Fibroblast of lung (primary cell): Measurements from ENCODE around the gene NCKAP5. TPM values are rescaled to one million over a fixed set of nuclear protein-coding genes. Genes with fewer than 3 reads are reported as not detected.

Source experiments
- DNase-seq, 2 donors: peaks; one replicate each; pipeline versions ENCODE4 v3.0.0 to v3.0.0-alpha.2; 2010; ENCODE audit warnings: low read depth in 2 of 2
- H2AFZ ChIP-seq: 2 replicates; pipeline ENCODE4 v1.5.1; 2012; ENCODE audit warnings: low read length, control low read depth, inconsistent platforms
- H3K27ac ChIP-seq: 2 replicates; pipeline ENCODE4 v1.5.1; 2011; ENCODE audit warnings: low read length, control low read depth; ENCODE audit not compliant: insufficient read depth
- H3K27me3 ChIP-seq: 2 replicates; pipeline ENCODE4 v1.5.1; 2011; ENCODE audit warnings: mild to moderate bottlenecking, low read length; ENCODE audit not compliant: control insufficient read depth, insufficient read depth
- H3K36me3 ChIP-seq: 2 replicates; pipeline ENCODE4 v1.5.1; 2011; ENCODE audit warnings: low read length; ENCODE audit not compliant: control insufficient read depth, insufficient read depth
- H3K4me1 ChIP-seq: 2 replicates; pipeline ENCODE4 v1.5.1; 2011; ENCODE audit warnings: low read length; ENCODE audit not compliant: control insufficient read depth, insufficient read depth; ENCODE audit errors: extremely low read depth
- H3K4me2 ChIP-seq: 2 replicates; pipeline ENCODE4 v1.5.1; 2011; ENCODE audit warnings: low read length, control low read depth; ENCODE audit not compliant: insufficient read depth; ENCODE audit errors: extremely low read depth
- H3K4me3 ChIP-seq, 4 experiments: fragments of 200-600 bp in 1 of 4; sonication (generic) in 1 of 4; replicated peaks in 1 of 4; 2 replicates each; pipeline ENCODE4 v1.5.1; 2011 to 2016; ENCODE audit warnings: low read length in 4 of 4, low read depth in 3 of 4, mild to moderate bottlenecking in 3 of 4, control low read depth in 2 of 4, inconsistent platforms in 1 of 4, mixed read lengths in 1 of 4; ENCODE audit not compliant: insufficient read depth in 1 of 4; ENCODE audit errors: control extremely low read depth in 1 of 4
- H3K79me2 ChIP-seq: 2 replicates; pipeline ENCODE4 v1.5.1; 2012; ENCODE audit warnings: mild to moderate bottlenecking, low read length, inconsistent platforms; ENCODE audit not compliant: control insufficient read depth, insufficient read depth
- H3K9ac ChIP-seq: 2 replicates; pipeline ENCODE4 v1.5.1; 2011; ENCODE audit warnings: mild to moderate bottlenecking, low read length, control low read depth; ENCODE audit not compliant: insufficient read depth
- H3K9me3 ChIP-seq: 2 replicates; pipeline ENCODE4 v1.5.1; 2012; ENCODE audit warnings: low read depth, low read length; ENCODE audit not compliant: control insufficient read depth, insufficient read depth
- H4K20me1 ChIP-seq: 2 replicates; pipeline ENCODE4 v1.5.1; 2011; ENCODE audit warnings: low read length; ENCODE audit not compliant: control insufficient read depth, insufficient read depth; ENCODE audit errors: extremely low read depth
- EZH2 ChIP-seq: IDR thresholded peaks from 2 replicates; pipeline ENCODE4 v1.5.1; 2012; ENCODE audit warnings: low read length, control low read depth, mild to moderate bottlenecking; ENCODE audit errors: missing control alignments
- polyA plus RNA-seq, 2 donors: library from polyadenylated mRNA; depleted of rRNA in 1 of 2; stranded (reverse) in 1 of 2; unstranded in 1 of 2; fragments of >200 nt; gene quantifications; 2 replicates each; pipeline ENCODE4 v1.2.1, GENCODE V29; 2011 to 2012; ENCODE audit warnings: missing spikeins in 1 of 2
- total RNA-seq: library from RNA; depleted of rRNA; stranded (reverse); fragments of >200 nt; gene quantifications from 2 replicates; pipeline ENCODE4 v1.2.1, GENCODE V29; 2014
- TF ChIP-seq, protein P1 (sequence below), 2 donors: IDR thresholded peaks in 1 of 2; conservative IDR thresholded peaks in 1 of 2; 1 replicate in 1 of 2; 2 replicates in 1 of 2; pipeline ENCODE4 v1.5.1; 2011 to 2012; ENCODE audit warnings: low read length in 2 of 2, control low read depth in 1 of 2, inconsistent platforms in 1 of 2, low read depth in 1 of 2, mild to moderate bottlenecking in 1 of 2

The NCKAP5 gene
- total and polyA plus RNA-seq, 2 donors (not counting 1 experiment from before 2014, with no cell fraction given): 2.6 to 6.2 TPM

DNA sequence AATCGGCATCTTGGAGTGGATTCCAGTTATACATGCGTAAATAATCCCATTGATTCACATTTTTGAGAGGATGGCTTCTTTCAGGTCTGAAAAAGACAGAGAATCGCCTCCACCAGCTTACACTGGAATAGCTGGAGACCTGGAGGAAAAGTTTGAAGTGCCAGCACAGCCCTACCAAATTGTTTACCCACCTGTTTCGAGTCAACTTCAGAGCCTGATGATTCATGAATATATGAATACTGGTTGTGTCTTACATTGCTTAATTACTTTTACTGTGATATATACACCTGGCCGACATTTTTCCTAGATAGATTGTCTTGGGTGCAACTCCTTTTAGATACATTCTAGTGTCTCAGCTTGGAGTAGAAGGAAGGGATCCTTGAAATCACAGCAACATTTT lies 335 bp upstream of the NCKAP5 start:
- H3K9me3 ChIP-seq: no peaks in the 10 kb centered on the region
- peak overlapping the region; percentile 87 for H2AFZ ChIP-seq
- no peaks in the 10 kb centered on the region for H4K20me1 ChIP-seq
- H3K4me3 ChIP-seq: peak overlapping the region; percentile 48 to 62 (median 54)
- no peaks in the 10 kb centered on the region for H3K36me3 ChIP-seq
- H3K27me3 ChIP-seq: no peaks in the 10 kb centered on the region
- peak overlapping the region; percentile 91 for H3K4me2 ChIP-seq
- H3K4me1 ChIP-seq: peaks cover 15% of the 10 kb centered on the region
- DNase-seq: no peak
- TF ChIP-seq, protein P1, sequence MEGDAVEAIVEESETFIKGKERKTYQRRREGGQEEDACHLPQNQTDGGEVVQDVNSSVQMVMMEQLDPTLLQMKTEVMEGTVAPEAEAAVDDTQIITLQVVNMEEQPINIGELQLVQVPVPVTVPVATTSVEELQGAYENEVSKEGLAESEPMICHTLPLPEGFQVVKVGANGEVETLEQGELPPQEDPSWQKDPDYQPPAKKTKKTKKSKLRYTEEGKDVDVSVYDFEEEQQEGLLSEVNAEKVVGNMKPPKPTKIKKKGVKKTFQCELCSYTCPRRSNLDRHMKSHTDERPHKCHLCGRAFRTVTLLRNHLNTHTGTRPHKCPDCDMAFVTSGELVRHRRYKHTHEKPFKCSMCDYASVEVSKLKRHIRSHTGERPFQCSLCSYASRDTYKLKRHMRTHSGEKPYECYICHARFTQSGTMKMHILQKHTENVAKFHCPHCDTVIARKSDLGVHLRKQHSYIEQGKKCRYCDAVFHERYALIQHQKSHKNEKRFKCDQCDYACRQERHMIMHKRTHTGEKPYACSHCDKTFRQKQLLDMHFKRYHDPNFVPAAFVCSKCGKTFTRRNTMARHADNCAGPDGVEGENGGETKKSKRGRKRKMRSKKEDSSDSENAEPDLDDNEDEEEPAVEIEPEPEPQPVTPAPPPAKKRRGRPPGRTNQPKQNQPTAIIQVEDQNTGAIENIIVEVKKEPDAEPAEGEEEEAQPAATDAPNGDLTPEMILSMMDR (conservative IDR thresholded peaks at IDR 0.05 in 1 of 2, IDR thresholded peaks at IDR 0.05 in 1 of 2; ENCODE audit: low read depth in 1 of 2, low read length in 2 of 2): no peak
- no peak for TF ChIP-seq EZH2
- peak overlapping the region; percentile 54 for H3K27ac ChIP-seq
- H3K9ac ChIP-seq: no peak overlapping the region
- peaks cover 1% of the 10 kb centered on the region for H3K79me2 ChIP-seq

DNA sequence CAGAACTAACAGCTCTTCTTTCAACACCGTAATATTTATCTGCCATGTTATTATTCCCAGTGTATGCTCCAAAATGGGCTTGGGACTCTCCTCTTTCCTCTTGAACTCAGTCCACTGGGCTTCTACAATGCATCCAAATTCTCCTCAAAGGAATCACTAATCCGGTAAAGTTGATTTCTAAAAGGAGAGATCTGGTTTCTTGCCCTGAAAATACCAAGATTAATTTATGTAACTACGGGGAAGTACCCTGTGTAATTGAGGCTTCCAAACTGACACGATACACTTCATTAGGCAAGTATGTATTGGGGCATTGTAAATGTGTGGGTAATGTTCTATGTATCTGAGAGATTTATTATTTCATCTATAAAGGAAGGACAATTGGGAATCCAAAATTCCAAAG lies 5.7 kb downstream of the NCKAP5 start:
- H3K4me1 ChIP-seq: peaks cover 8% of the 10 kb centered on the region
- no peak for TF ChIP-seq EZH2
- TF ChIP-seq, protein P1 (conservative IDR thresholded peaks at IDR 0.05 in 1 of 2, IDR thresholded peaks at IDR 0.05 in 1 of 2; ENCODE audit: low read depth in 1 of 2, low read length in 2 of 2): no peak
- H3K4me3 ChIP-seq: no peak overlapping the region
- H3K36me3 ChIP-seq: no peaks in the 10 kb centered on the region
- DNase-seq: peak in 1 of 2 donors; percentile 44
- no peak overlapping the region for H3K27ac ChIP-seq
- no peak overlapping the region for H3K4me2 ChIP-seq
- no peaks in the 10 kb centered on the region for H4K20me1 ChIP-seq
- no peak overlapping the region for H2AFZ ChIP-seq
- H3K9ac ChIP-seq: no peak overlapping the region
- no peaks in the 10 kb centered on the region for H3K27me3 ChIP-seq
- no peaks in the 10 kb centered on the region for H3K9me3 ChIP-seq
- H3K79me2 ChIP-seq: peaks cover 1% of the 10 kb centered on the region

DNA sequence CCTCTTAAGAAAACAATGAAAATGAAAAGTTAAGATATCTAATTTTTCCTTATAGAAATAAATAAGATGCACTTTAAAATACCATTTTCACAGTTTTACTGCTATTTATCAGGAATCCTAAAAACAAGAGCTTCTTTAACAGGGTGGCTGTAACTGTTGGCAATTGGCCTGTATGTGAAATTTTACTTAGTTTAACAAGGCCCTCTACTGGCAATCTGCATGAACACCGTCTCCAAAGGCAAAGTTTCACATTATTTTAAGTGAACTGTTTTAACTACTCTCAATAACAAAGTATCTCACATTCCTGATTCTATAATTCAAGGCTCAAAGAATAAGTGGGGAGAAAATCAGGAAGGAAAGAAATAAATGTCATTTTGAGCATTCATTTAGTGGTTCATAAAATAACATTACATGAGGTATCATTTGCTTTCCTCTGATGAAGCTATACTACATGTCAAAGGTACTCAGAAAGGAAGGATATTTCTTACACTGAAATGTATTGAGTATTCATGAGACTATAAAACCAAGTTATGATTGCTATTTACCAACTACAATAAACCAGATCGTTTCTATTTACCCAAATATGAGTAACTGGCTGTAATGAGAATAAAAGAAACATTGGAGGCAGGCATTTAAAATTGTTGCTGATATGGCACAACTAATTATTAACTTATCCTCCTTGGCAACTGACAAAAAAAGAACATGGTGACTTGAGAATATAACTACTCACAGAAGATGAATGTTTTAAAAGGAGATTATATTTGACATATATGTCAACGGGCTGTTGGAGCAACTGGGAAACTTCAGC lies 7.0 kb downstream of the NCKAP5 start:
- H3K27ac ChIP-seq: no peak overlapping the region

More for the DNA sequence above, 7.0 kb downstream of the NCKAP5 start:
- no peak overlapping the region for H3K9ac ChIP-seq
- H3K27me3 ChIP-seq: no peaks in the 10 kb centered on the region
- peaks cover 3% of the 10 kb centered on the region for H3K4me1 ChIP-seq
- no peak for TF ChIP-seq EZH2
- TF ChIP-seq, protein P1 (conservative IDR thresholded peaks at IDR 0.05 in 1 of 2, IDR thresholded peaks at IDR 0.05 in 1 of 2; ENCODE audit: low read depth in 1 of 2, low read length in 2 of 2): peak; percentile 65 to 84
- peaks cover 1% of the 10 kb centered on the region for H3K79me2 ChIP-seq
- no peaks in the 10 kb centered on the region for H4K20me1 ChIP-seq
- peak; percentile 78 to 91 for DNase-seq
- H2AFZ ChIP-seq: no peak overlapping the region
- no peaks in the 10 kb centered on the region for H3K9me3 ChIP-seq
- no peak overlapping the region for H3K4me2 ChIP-seq
- H3K4me3 ChIP-seq: no peak overlapping the region
- no peaks in the 10 kb centered on the region for H3K36me3 ChIP-seq
